B cell (primary cell): ENCODE data around the gene ZNF646. TPM values are rescaled to one million over a fixed set of nuclear protein-coding genes. Genes with fewer than 3 reads are reported as not detected.

Source experiments
- ATAC-seq: fragments of 200-7000 bp; cut with Tn5 transposase; one replicate; pipeline ENCODE4 v1.10.0; 2021; ENCODE audit warnings: low read depth, mild to moderate bottlenecking, moderate number of reproducible peaks, moderate library complexity
- CTCF ChIA-PET: fragments of 350-600 bp; sonication (Branson Sonifier 250); formaldehyde crosslinking; loops from one replicate; lab custom pipeline; 2021; ENCODE audit warnings: antibody characterized with exemption, inconsistent platforms; lab: Charles Lee
- POLR2A ChIA-PET: fragments of 350-600 bp; sonication (Branson Sonifier 250); formaldehyde crosslinking; loops from one replicate; lab custom pipeline; 2021; ENCODE audit warnings: antibody characterized with exemption; lab: Charles Lee
- DNase-seq: peaks from one replicate; pipeline ENCODE4 v3.0.0; 2013
- H2AFZ ChIP-seq: 2 replicates; pipeline ENCODE4 v1.6.1; 2012; ENCODE audit warnings: mild to moderate bottlenecking, low read depth, low read length; ENCODE audit not compliant: insufficient read depth, poor library complexity, severe bottlenecking
- H3K27ac ChIP-seq, 2 donors: 1 replicate in 1 of 2; 2 replicates in 1 of 2; pipeline ENCODE4 v1.5.1; 2012 to 2013; ENCODE audit warnings: low read length in 2 of 2, mild to moderate bottlenecking in 2 of 2, moderate library complexity in 1 of 2
- H3K27me3 ChIP-seq, 4 experiments: fragments of 200-600 bp in 1 of 4; sonication (generic) in 1 of 4; replicated peaks in 1 of 4; 1 replicate in 2 of 4; 2 replicates in 2 of 4; pipeline versions ENCODE4 v1.6.1 to v1.7.0; 2013 to 2016; ENCODE audit warnings: low read length in 3 of 4, mild to moderate bottlenecking in 2 of 4, mixed read lengths in 1 of 4, moderate library complexity in 1 of 4; ENCODE audit not compliant: insufficient read depth in 4 of 4, control insufficient read depth in 3 of 4; ENCODE audit errors: control extremely low read depth in 1 of 4
- H3K36me3 ChIP-seq, 2 experiments: replicated peaks in 1 of 2; 1 replicate in 1 of 2; 2 replicates in 1 of 2; pipeline versions ENCODE4 v1.6.1 to v1.7.1; 2013; ENCODE audit warnings: low read length in 1 of 2; ENCODE audit not compliant: insufficient read depth in 2 of 2, control insufficient read depth in 1 of 2; ENCODE audit errors: control extremely low read depth in 1 of 2, extremely low read depth in 1 of 2
- H3K4me1 ChIP-seq, 2 donors: fragments of 200-600 bp in 1 of 2; sonication (generic) in 1 of 2; 1 replicate in 1 of 2; 2 replicates in 1 of 2; pipeline versions ENCODE4 v1.5.1 to v1.6.1; 2013 to 2017; ENCODE audit warnings: low read length in 2 of 2; ENCODE audit not compliant: control insufficient read depth in 2 of 2, insufficient read depth in 2 of 2
- H3K4me2 ChIP-seq: replicated peaks from 2 replicates; pipeline ENCODE3; 2012; ENCODE audit warnings: mild to moderate bottlenecking, low read depth, low read length; ENCODE audit not compliant: poor library complexity, severe bottlenecking
- H3K4me3 ChIP-seq, 5 experiments: fragments of 200-600 bp in 1 of 5; sonication (generic) in 1 of 5; 1 replicate in 3 of 5; 2 replicates in 2 of 5; pipeline versions ENCODE4 v1.5.1 to v1.7.0; 2011 to 2016; ENCODE audit warnings: low read length in 4 of 5, mild to moderate bottlenecking in 4 of 5, low read depth in 2 of 5, control low read depth in 1 of 5, moderate library complexity in 1 of 5; ENCODE audit not compliant: insufficient read depth in 1 of 5; ENCODE audit errors: control extremely low read depth in 1 of 5, extremely low read depth in 1 of 5
- H3K79me2 ChIP-seq: fragments of 200-600 bp; sonication (generic); one replicate; pipeline ENCODE4 v1.6.0; 2016; ENCODE audit warnings: low read length; ENCODE audit not compliant: control insufficient read depth, insufficient read depth
- H3K9ac ChIP-seq: fragments of 200-600 bp; sonication (generic); 2 replicates; pipeline ENCODE4 v1.6.1; 2017; ENCODE audit warnings: mild to moderate bottlenecking, low read length, moderate library complexity
- H3K9me3 ChIP-seq, 3 donors: one replicate each; pipeline versions ENCODE4 v1.6.1 to v1.7.1; 2013; ENCODE audit warnings: low read length in 2 of 3; ENCODE audit not compliant: control insufficient read depth in 2 of 3, insufficient read depth in 1 of 3; ENCODE audit errors: control extremely low read depth in 1 of 3
- H4K20me1 ChIP-seq: 2 replicates; pipeline ENCODE4 v1.6.0; 2012; ENCODE audit warnings: mild to moderate bottlenecking, low read length; ENCODE audit not compliant: insufficient read depth, control insufficient read depth, poor library complexity, severe bottlenecking
- H3K27ac Mint-ChIP-seq: one replicate; pipeline ENCODE4 v1.8.0; 2021; ENCODE audit warnings: mixed read lengths
- H3K27me3 Mint-ChIP-seq: one replicate; pipeline ENCODE4 v1.8.0; 2021; ENCODE audit warnings: mixed read lengths
- H3K4me1 Mint-ChIP-seq: one replicate; pipeline ENCODE4 v1.8.0; 2021; ENCODE audit warnings: mixed read lengths
- H3K4me3 Mint-ChIP-seq: one replicate; pipeline ENCODE4 v1.8.0; 2021; ENCODE audit warnings: mixed read lengths
- H3K9me3 Mint-ChIP-seq: one replicate; pipeline ENCODE4 v1.8.0; 2022; ENCODE audit warnings: mixed read lengths; ENCODE audit not compliant: insufficient read depth
- EZH2 ChIP-seq: IDR thresholded peaks from 2 replicates; pipeline ENCODE4 v1.6.1; 2012; ENCODE audit warnings: borderline replicate concordance, low read depth, mild to moderate bottlenecking, moderate library complexity, low read length; ENCODE audit not compliant: insufficient read depth, poor library complexity, severe bottlenecking
- WGBS: methylation state at CpG from one replicate; pipeline ENCODE4 v1.1.5; 2013; ENCODE audit warnings: missing lambda C conversion rate; ENCODE audit not compliant: insufficient coverage; 5-methylcytosine and 5-hydroxymethylcytosine counted together
- intact Hi-C: fragments of 100-400 bp; cut with micrococcal nuclease; formaldehyde crosslinking; loops from one replicate; pipeline ENCODE4 v1.10.0; 2022
- polyA plus RNA-seq: library from polyadenylated mRNA; depleted of rRNA; stranded (reverse); fragments of >200 nt; gene quantifications from 2 replicates; pipeline ENCODE4 v1.2.3, GENCODE V29; 2012
- total RNA-seq, 2 donors: library from RNA; stranded (reverse); fragments of 120-200 nt in 1 of 2; gene quantifications; 1 replicate in 1 of 2; 2 replicates in 1 of 2; pipeline versions ENCODE4 v1.2.3 to v1.2.4, GENCODE V29; 2013 to 2022
- TF ChIP-seq, protein P1 (sequence below): fragments of 200-600 bp; IDR thresholded peaks from one replicate; pipeline ENCODE4 v1.8.0; 2022; ENCODE audit warnings: antibody characterized with exemption, mild to moderate bottlenecking

ZNF646 gene
- total and polyA plus RNA-seq, 2 donors (not counting 1 experiment from before 2014, with no cell fraction given), result 14.7 to 45.9 TPM

DNA sequence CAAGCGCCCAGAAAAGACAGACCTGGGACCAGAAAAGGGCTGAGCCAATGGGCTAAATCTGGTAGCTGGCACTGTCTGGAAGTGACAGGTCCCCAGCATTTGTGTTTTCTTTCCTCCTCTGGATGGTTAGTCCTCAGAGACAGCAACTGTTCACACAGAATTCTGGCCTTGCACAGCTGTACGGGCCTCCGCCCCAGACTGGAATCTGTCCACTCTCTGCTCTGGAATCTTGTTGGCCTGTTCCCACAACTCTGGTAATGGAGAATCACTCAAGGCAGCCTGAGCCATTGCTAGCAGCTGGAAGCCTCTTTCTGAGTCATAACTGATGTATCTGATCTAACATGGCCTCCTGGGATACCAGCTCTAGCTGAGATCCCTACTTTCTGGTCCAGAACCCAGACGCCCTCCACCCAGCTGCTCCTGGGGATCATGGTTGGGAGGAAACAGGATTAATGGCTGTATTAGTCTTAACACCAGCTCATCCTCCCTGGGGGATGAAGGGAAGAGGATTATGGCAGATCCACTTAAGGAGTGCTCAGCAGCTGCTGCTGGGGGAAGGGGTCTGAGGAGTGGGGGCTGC lies 9.2 kb upstream of the ZNF646 start:
- no peaks in the 10 kb centered on the region for H3K4me1 ChIP-seq
- H3K79me2 ChIP-seq, result no peaks in the 10 kb centered on the region
- no peaks in the 10 kb centered on the region for H3K27me3 ChIP-seq
- ChIA-PET CTCF (no interaction called here), POLR2A (no interaction called here)
- no peak overlapping the region for H3K4me2 ChIP-seq
- no peak overlapping the region for H3K4me3 ChIP-seq
- TF ChIP-seq EZH2, result no peak
- TF ChIP-seq, protein P1, sequence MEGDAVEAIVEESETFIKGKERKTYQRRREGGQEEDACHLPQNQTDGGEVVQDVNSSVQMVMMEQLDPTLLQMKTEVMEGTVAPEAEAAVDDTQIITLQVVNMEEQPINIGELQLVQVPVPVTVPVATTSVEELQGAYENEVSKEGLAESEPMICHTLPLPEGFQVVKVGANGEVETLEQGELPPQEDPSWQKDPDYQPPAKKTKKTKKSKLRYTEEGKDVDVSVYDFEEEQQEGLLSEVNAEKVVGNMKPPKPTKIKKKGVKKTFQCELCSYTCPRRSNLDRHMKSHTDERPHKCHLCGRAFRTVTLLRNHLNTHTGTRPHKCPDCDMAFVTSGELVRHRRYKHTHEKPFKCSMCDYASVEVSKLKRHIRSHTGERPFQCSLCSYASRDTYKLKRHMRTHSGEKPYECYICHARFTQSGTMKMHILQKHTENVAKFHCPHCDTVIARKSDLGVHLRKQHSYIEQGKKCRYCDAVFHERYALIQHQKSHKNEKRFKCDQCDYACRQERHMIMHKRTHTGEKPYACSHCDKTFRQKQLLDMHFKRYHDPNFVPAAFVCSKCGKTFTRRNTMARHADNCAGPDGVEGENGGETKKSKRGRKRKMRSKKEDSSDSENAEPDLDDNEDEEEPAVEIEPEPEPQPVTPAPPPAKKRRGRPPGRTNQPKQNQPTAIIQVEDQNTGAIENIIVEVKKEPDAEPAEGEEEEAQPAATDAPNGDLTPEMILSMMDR, result no peak
- H4K20me1 ChIP-seq, result no peaks in the 10 kb centered on the region
- H3K27me3 Mint-ChIP-seq, result no peaks in the 10 kb centered on the region
- DNase-seq, result no peak
- no peak overlapping the region for H2AFZ ChIP-seq
- H3K36me3 ChIP-seq, result peaks cover 0 to 20% of the 10 kb centered on the region in 2 experiments
- no peak overlapping the region for H3K27ac ChIP-seq
- no peak overlapping the region for H3K4me3 Mint-ChIP-seq
- intact Hi-C loops, result no loop called here
- no peaks in the 10 kb centered on the region for H3K9me3 Mint-ChIP-seq
- no peak for ATAC-seq
- H3K9me3 ChIP-seq, result no peaks in the 10 kb centered on the region
- peaks cover 12% of the 10 kb centered on the region for H3K4me1 Mint-ChIP-seq
- H3K27ac Mint-ChIP-seq, result no peak overlapping the region
- H3K9ac ChIP-seq, result no peak overlapping the region
- 96% methylated on average over 4 of the region's 4 CpGs for WGBS

DNA sequence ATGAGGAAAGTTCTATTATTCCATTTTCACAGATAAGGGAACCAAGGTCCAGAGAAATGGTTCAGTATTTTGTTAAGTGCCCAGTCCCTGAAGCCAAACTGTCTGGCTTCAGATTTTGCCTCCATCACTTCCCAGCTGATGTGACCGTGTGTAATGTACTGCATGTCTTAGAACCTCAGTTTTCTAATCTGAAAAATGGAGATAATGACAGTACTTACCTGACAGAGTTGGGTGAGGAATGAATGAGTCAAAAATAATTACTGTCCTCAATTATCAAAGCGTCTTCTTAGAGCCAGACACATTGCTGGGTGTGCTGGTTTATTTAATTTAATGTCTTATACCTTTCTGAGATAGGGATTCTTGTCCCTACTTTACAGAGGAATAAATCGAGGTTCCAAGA lies 6.9 kb upstream of the ZNF646 start:
- CTCF ChIA-PET, result no interaction called here
- peaks cover 0 to 5% of the 10 kb centered on the region in 2 experiments for H3K36me3 ChIP-seq
- intact Hi-C loops, result no loop called here
- no peak overlapping the region for H3K4me2 ChIP-seq
- H3K9me3 ChIP-seq, result no peaks in the 10 kb centered on the region
- ATAC-seq, result no peak
- H3K9me3 Mint-ChIP-seq, result no peaks in the 10 kb centered on the region
- H3K4me3 Mint-ChIP-seq, result no peak overlapping the region
- DNase-seq, result no peak
- WGBS, result 67% methylated on average over 1 of the region's 3 CpGs
- H3K79me2 ChIP-seq, result peaks cover 6% of the 10 kb centered on the region
- H3K27ac Mint-ChIP-seq, result no peak overlapping the region
- peaks cover 20% of the 10 kb centered on the region for H3K4me1 Mint-ChIP-seq
- POLR2A ChIA-PET, result no interaction called here
- H2AFZ ChIP-seq, result no peak overlapping the region
- H3K4me3 ChIP-seq, result no peak overlapping the region
- H3K9ac ChIP-seq, result no peak overlapping the region
- no peaks in the 10 kb centered on the region for H3K27me3 ChIP-seq
- no peak overlapping the region for H3K27ac ChIP-seq
- no peaks in the 10 kb centered on the region for H4K20me1 ChIP-seq
- no peaks in the 10 kb centered on the region for H3K27me3 Mint-ChIP-seq
- TF ChIP-seq EZH2, result no peak
- TF ChIP-seq, protein P1, result no peak
- peaks cover 5% of the 10 kb centered on the region in 2 donors for H3K4me1 ChIP-seq
